ENCODE data around the gene SNX5. TPM values are rescaled to one million over a fixed set of nuclear protein-coding genes. Genes with fewer than 3 reads are reported as not detected.

Gene SNX5
- total and polyA plus RNA-seq, 10 of the 15 experiments (the other 5 are each of a cell fraction or from before 2014, with no cell fraction given), result 92.9 to 316 (median 245) TPM

DNA sequence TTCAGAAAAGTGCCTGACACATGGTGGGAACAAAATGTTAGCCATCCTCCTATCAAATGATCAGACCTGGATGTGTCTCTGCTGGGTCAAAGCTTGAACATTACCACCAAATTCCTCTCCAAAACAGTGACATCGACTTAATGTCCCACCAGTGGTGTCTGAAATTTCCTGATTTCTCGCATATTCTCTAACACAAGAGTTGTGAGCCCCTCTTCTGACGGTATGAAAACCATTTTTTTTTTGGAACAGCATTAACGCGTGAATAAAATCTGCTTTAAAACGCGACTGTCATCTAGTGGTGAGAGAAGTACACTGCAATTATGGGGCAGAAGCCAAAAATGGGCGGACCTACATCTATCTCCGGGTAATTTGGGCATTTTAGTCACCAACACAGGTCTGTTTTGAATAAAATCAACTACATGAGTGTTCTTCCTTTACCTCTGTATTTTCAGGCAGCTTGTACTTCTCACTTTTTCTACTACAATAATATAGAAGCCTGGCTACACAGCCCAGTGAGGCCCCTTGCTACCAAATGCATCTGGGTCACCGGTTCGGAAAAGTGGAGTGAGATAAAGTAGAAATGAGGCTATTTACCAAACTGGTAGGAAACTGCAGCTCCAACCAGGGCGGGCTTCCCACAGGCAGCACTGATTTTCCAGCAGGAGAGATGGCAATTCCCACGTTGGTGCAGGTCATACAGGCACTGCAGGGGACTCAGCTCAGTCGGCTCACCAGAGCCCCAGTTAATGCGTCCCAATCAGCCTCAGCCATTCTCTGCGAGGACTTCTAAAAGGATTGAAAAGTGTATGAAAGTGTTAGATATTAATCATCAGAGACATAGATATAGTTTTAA, 27.6 kb upstream of the SNX5 start (continued):
- TF ChIP-seq, protein P1, sequence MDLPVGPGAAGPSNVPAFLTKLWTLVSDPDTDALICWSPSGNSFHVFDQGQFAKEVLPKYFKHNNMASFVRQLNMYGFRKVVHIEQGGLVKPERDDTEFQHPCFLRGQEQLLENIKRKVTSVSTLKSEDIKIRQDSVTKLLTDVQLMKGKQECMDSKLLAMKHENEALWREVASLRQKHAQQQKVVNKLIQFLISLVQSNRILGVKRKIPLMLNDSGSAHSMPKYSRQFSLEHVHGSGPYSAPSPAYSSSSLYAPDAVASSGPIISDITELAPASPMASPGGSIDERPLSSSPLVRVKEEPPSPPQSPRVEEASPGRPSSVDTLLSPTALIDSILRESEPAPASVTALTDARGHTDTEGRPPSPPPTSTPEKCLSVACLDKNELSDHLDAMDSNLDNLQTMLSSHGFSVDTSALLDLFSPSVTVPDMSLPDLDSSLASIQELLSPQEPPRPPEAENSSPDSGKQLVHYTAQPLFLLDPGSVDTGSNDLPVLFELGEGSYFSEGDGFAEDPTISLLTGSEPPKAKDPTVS (IDR thresholded peaks at IDR 0.05; ENCODE audit: low read depth, low read length), result no peak
- no peak for TF ChIP-seq SMAD5 (IDR thresholded peaks at IDR 0.05; ENCODE audit: low read depth)
- TF ChIP-seq SIN3A (IDR thresholded peaks at IDR 0.05; ENCODE audit: low read depth, low read length), result no peak
- no peak for TF ChIP-seq RFX5 (IDR thresholded peaks at IDR 0.05; ENCODE audit: low read depth, low read length)
- TF ChIP-seq, protein P2, sequence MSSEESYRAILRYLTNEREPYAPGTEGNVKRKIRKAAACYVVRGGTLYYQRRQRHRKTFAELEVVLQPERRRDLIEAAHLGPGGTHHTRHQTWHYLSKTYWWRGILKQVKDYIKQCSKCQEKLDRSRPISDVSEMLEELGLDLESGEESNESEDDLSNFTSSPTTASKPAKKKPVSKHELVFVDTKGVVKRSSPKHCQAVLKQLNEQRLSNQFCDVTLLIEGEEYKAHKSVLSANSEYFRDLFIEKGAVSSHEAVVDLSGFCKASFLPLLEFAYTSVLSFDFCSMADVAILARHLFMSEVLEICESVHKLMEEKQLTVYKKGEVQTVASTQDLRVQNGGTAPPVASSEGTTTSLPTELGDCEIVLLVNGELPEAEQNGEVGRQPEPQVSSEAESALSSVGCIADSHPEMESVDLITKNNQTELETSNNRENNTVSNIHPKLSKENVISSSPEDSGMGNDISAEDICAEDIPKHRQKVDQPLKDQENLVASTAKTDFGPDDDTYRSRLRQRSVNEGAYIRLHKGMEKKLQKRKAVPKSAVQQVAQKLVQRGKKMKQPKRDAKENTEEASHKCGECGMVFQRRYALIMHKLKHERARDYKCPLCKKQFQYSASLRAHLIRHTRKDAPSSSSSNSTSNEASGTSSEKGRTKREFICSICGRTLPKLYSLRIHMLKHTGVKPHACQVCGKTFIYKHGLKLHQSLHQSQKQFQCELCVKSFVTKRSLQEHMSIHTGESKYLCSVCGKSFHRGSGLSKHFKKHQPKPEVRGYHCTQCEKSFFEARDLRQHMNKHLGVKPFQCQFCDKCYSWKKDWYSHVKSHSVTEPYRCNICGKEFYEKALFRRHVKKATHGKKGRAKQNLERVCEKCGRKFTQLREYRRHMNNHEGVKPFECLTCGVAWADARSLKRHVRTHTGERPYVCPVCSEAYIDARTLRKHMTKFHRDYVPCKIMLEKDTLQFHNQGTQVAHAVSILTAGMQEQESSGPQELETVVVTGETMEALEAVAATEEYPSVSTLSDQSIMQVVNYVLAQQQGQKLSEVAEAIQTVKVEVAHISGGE (CRISPR knock-in tag; IDR thresholded peaks at IDR 0.05), result no peak
